OCI-LY3 (cell line): ENCODE measurements around the gene LY9.

Experiments used
- H2AFZ ChIP-seq: fragments of 200-600, 300-600 bp; shearing (Covaris generic); 2 replicates; pipeline ENCODE4 v1.6.0; 2014; ENCODE audit warnings: antibody characterized with exemption, low read depth, low read length
- H3K27ac ChIP-seq: fragments of 200-600, 300-600 bp; sonication (generic); 2 replicates; pipeline ENCODE4 v1.5.1; 2014; ENCODE audit warnings: mild to moderate bottlenecking, low read length, moderate library complexity, mixed read lengths
- H3K27me3 ChIP-seq: fragments of 200-600, 300-600 bp; sonication (generic); 2 replicates; pipeline ENCODE4 v1.6.1; 2014; ENCODE audit warnings: low read depth, low read length, mixed read lengths
- H3K36me3 ChIP-seq: fragments of 200-600, 300-600 bp; sonication (generic); replicated peaks from 2 replicates; pipeline ENCODE3; 2014; ENCODE audit warnings: low read depth, low read length, mixed read lengths
- H3K4me1 ChIP-seq: fragments of 300-600, 200-600 bp; sonication (generic); 2 replicates; pipeline ENCODE4 v1.6.1; 2014; ENCODE audit warnings: low read length, mixed read lengths
- H3K4me2 ChIP-seq: fragments of 200-600, 300-600 bp; sonication (generic); 2 replicates; pipeline ENCODE4 v1.6.1; 2014; ENCODE audit warnings: low read length, mixed read lengths
- H3K4me3 ChIP-seq: fragments of 300-600, 200-600 bp; sonication (generic); 2 replicates; pipeline ENCODE4 v1.5.1; 2014; ENCODE audit warnings: antibody characterized with exemption, mild to moderate bottlenecking, low read length, moderate library complexity
- H3K79me2 ChIP-seq: fragments of 300-600, 200-600 bp; shearing (Covaris generic); 2 replicates; pipeline ENCODE4 v1.6.1; 2014; ENCODE audit warnings: mild to moderate bottlenecking, low read length, mixed read lengths
- H3K9ac ChIP-seq: fragments of 300-600, 200-600 bp; shearing (Covaris generic); 2 replicates; pipeline ENCODE4 v1.6.0; 2014; ENCODE audit warnings: mild to moderate bottlenecking, low read length, moderate library complexity
- H3K9me3 ChIP-seq: fragments of 200-600, 300-600 bp; shearing (Covaris generic); 2 replicates; pipeline ENCODE4 v1.6.1; 2014; ENCODE audit warnings: low read length, mixed read lengths; ENCODE audit not compliant: insufficient read depth
- H4K20me1 ChIP-seq: fragments of 200-600, 300-600 bp; sonication (generic); 2 replicates; pipeline ENCODE4 v1.6.1; 2016; ENCODE audit warnings: low read length, mixed read lengths; ENCODE audit not compliant: insufficient read depth
- CTCF ChIP-seq: fragments of 200-600, 300-600 bp; sonication (generic); IDR thresholded peaks from 2 replicates; pipeline ENCODE4 v1.5.1; 2014; ENCODE audit warnings: antibody characterized with exemption, low read length, low read depth
- EZH2phosphoT487 ChIP-seq: fragments of 200-600 bp; shearing (Covaris generic); IDR thresholded peaks from 2 replicates; pipeline ENCODE4 v1.6.1; 2018; ENCODE audit warnings: antibody characterized with exemption, mixed run types, low read depth

The LY9 gene

GRCh38 chr1:160862203-160863060 is 66.5 kb downstream of the LY9 start, which contains the start of gene CD244:
CD244 (minus strand) TSS chr1:160862887; CDS start chr1:160862677, 210 bp downstream.
- no peaks in the 10 kb centered on the region for H3K27me3 ChIP-seq
- peaks cover 6% of the 10 kb centered on the region; the same call in 1 of the 2 replicates for H3K4me1 ChIP-seq
- H3K9me3 ChIP-seq: no peaks in the 10 kb centered on the region
- no peak within 1 kb of the TSS for H3K4me3 ChIP-seq
- no peaks in the 10 kb centered on the region for H3K36me3 ChIP-seq
- no peak within 1 kb of the TSS for H3K27ac ChIP-seq
- no peaks in the 10 kb centered on the region for H4K20me1 ChIP-seq
- H3K79me2 ChIP-seq: no peaks in the 10 kb centered on the region
- TF ChIP-seq CTCF: no peak
- no peak for TF ChIP-seq EZH2phosphoT487
- no peak within 1 kb of the TSS for H3K4me2 ChIP-seq
- no peak within 1 kb of the TSS for H2AFZ ChIP-seq
- H3K9ac ChIP-seq: no peak within 1 kb of the TSS

- no peaks in the 10 kb centered on the region for H3K9me3 ChIP-seq
These were observed 67.2 kb downstream of the LY9 start for GRCh38 chr1:160863061-160863773.

GRCh38 chr1:160863774-160864131 is 67.8 kb downstream of the LY9 start:
- Histone ChIP-seq H3K27ac (no peak overlapping the region), H3K79me2 (no peaks in the 10 kb centered on the region), H3K9me3 (no peaks in the 10 kb centered on the region), H3K4me3 (no peak overlapping the region), H4K20me1 (no peaks in the 10 kb centered on the region), H3K9ac (no peak overlapping the region), H2AFZ (no peak overlapping the region), H3K4me1 (peaks cover 6% of the 10 kb centered on the region; the same call in 1 of the 2 replicates), H3K36me3 (no peaks in the 10 kb centered on the region), H3K27me3 (no peaks in the 10 kb centered on the region), H3K4me2 (no peak overlapping the region)
- TF ChIP-seq EZH2phosphoT487 (no peak), CTCF (no peak)

More at GRCh38 chr1:160863061-160863773, 67.2 kb downstream of the LY9 start:
- Histone ChIP-seq H3K27me3 (no peaks in the 10 kb centered on the region), H3K79me2 (no peaks in the 10 kb centered on the region), H3K4me2 (no peak overlapping the region), H3K9ac (no peak overlapping the region), H3K4me1 (peaks cover 6% of the 10 kb centered on the region; the same call in 1 of the 2 replicates), H4K20me1 (no peaks in the 10 kb centered on the region), H3K27ac (no peak overlapping the region), H3K4me3 (no peak overlapping the region), H3K36me3 (no peaks in the 10 kb centered on the region), H2AFZ (no peak overlapping the region)
- no peak for TF ChIP-seq EZH2phosphoT487

- Histone ChIP-seq H3K36me3 (no peaks in the 10 kb centered on the region), H3K27ac (no peak overlapping the region), H3K27me3 (no peaks in the 10 kb centered on the region), H3K4me3 (no peak overlapping the region), H3K9me3 (no peaks in the 10 kb centered on the region), H3K79me2 (no peaks in the 10 kb centered on the region), H3K9ac (no peak overlapping the region), H3K4me2 (no peak overlapping the region), H3K4me1 (peaks cover 6% of the 10 kb centered on the region; the same call in 1 of the 2 replicates), H2AFZ (no peak overlapping the region), H4K20me1 (no peaks in the 10 kb centered on the region)
- TF ChIP-seq EZH2phosphoT487: no peak
- TF ChIP-seq CTCF: no peak
These were observed 68.2 kb downstream of the LY9 start for GRCh38 chr1:160864173-160864572.
